Gastrocnemius medialis (tissue), 4 donors: ENCODE measurements around the gene TRIM43B.

Experiments used
- POLR2A ChIP-seq, 2 donors: fragments of 450-650 bp; IDR thresholded peaks; one replicate each; pipeline ENCODE4 v1.6.1; 2017; ENCODE audit warnings: antibody characterized with exemption in 2 of 2, mild to moderate bottlenecking in 2 of 2, moderate library complexity in 2 of 2
- TF ChIP-seq, protein P1 (sequence below), 5 experiments: fragments of 450-650 bp in 3 of 5; fragments of 200-600 bp in 2 of 5; sonication (generic) in 2 of 5; IDR thresholded peaks in 4 of 5; conservative IDR thresholded peaks in 1 of 5; 1 replicate in 4 of 5; 2 replicates in 1 of 5; pipeline ENCODE4 v1.5.1; 2016 to 2019; ENCODE audit warnings: antibody characterized with exemption in 5 of 5, mild to moderate bottlenecking in 3 of 5, moderate library complexity in 3 of 5

GRCh38 chr2:95531254-95531771 is 46.8 kb upstream of the TRIM43B start:
- TF ChIP-seq, protein P1, sequence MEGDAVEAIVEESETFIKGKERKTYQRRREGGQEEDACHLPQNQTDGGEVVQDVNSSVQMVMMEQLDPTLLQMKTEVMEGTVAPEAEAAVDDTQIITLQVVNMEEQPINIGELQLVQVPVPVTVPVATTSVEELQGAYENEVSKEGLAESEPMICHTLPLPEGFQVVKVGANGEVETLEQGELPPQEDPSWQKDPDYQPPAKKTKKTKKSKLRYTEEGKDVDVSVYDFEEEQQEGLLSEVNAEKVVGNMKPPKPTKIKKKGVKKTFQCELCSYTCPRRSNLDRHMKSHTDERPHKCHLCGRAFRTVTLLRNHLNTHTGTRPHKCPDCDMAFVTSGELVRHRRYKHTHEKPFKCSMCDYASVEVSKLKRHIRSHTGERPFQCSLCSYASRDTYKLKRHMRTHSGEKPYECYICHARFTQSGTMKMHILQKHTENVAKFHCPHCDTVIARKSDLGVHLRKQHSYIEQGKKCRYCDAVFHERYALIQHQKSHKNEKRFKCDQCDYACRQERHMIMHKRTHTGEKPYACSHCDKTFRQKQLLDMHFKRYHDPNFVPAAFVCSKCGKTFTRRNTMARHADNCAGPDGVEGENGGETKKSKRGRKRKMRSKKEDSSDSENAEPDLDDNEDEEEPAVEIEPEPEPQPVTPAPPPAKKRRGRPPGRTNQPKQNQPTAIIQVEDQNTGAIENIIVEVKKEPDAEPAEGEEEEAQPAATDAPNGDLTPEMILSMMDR (IDR thresholded peaks at IDR 0.05 in 4 of 5, conservative IDR thresholded peaks at IDR 0.05 in 1 of 5), result no peak
- TF ChIP-seq POLR2A (IDR thresholded peaks at IDR 0.05), result no peak
